NCI-H446 (cell line): ENCODE measurements around the gene HSPG2.
"Not testable (repeated sequence)": the region's sequence is repeated elsewhere in the genome, so short reads cannot be mapped to it uniquely, and the experiment has no call there.

Experiments
- DNase-seq, 2 experiments: peaks; one replicate each; lab custom pipeline; 2025; lab: John Stamatoyannopoulos, UW

The HSPG2 gene

DNA sequence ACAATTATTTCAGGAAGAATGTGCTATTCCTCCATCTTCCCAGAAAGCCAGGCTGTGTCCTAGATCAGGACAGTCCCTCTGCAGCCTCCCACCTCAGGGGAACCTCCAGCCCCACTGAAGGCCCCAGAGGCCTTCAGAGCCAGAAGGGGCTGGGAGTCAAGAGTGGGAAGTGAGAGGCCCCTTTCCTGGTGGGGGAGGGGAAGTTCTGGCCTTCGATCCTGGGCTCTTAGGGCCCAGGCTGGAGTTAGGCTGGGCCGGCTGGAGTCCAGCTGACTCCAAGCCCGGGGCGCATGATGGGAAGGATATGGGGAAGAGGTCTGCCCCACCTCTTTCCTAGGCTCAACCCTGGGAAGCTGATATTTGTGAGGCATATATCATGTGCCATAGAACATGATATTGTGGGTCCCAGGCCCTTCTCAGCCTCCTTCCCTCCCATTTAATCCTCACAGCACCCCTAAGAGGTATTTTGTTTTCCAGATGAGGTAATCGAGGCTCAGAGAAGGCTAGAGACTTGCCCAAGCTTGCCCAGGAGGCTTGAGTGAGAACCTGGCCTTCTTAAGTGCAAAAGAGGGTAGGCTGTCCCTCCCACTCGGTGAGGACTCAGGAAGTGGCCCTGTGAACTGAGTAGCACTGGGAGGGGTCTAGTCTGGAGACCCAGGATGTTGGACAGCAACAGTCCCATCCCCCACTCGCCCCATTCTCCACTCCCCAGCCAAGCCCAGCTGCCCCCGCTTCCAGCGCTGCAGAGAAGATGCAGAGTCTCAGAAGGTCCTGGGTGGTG is 18.6 kb upstream of the HSPG2 start:
- DNase-seq: no peak

DNA sequence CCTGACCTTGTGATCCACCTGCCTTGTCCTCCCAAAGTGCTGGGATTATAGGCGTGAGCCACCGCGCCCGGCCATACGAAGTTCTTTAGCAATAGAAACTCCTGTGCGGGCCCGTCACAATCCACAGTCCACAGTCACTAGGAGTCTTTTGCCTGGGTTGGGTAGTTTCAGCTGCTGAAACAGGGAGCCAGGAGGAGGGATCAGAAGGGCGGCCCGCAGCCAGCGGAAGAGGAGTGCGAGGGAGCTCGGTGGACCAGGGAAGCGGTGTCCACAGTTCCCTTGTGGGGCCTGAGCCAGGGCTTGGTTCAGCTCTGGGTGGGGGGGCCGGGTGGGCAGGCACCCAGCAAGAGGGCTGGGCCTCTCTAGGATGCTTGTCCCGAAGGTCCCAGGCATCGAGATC is 17.9 kb upstream of the HSPG2 start:
- DNase-seq: no peak

DNA sequence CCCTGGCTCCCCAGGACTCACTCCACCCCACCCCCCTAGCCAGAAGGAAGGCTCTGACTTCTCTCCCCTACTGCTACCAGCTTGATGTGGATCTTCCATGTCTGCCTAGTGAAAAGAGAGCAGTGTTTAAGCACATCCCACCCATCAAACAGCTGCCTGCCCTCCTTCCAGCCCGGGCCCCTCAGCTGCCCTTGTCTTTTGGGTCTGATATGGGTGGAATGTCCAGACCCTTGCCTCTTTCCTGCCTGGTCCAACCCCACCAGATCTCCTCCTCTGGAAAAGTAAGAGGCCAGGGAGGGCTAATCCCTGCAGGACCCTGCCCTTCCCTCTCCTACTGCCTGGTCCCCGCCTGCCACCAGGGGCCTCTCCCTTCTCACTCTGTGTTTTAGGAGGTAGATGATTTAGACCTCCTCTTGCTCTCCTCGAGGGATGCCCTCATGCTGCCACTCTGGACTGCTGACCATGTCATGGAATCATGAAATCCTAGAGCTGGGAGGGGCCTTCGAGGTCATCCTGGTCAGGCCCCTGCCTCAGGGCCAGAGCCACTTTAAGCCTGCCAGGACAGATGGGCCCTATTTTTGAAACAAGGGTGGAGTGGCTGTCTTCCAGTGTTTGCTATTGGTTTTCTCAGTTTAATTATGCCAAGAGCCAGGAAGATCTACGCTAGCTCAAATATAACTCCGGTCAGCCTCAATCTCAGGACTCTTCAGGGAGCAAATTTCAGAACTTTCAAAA is 15.8 kb upstream of the HSPG2 start:
- no peak for DNase-seq

DNA sequence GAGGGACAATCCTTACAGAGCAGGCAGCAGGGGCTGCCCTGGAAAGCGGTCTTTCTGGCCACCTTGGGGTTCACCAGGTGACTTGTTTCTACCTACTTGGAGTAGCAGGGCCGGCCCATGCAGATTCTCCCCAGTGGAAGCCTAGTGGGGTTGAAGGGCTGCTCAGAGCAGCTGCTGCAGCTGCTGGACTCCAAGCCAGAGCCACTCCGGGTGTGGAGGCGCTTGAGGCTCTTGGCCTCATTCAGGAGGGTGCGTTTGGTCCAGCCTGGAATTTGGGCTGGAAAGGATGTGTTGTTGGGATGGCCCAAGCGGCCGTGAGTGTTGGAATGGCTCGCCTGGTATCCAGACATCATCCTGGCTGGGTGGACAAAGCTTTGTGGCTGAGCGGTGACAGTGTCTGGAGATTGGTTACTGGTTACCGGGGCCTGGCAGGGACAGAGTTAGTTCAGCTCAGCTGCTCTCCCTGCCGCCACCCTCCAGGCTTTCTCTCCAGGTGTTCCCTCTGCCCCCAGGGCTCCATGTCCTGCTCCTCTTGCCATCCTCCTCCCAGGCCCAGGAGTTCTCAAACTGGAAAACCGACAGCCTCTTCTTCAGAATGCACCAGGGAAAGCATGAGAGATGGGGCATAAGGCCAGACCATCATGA is 14.2 kb upstream of the HSPG2 start:
- DNase-seq: no peak

DNA sequence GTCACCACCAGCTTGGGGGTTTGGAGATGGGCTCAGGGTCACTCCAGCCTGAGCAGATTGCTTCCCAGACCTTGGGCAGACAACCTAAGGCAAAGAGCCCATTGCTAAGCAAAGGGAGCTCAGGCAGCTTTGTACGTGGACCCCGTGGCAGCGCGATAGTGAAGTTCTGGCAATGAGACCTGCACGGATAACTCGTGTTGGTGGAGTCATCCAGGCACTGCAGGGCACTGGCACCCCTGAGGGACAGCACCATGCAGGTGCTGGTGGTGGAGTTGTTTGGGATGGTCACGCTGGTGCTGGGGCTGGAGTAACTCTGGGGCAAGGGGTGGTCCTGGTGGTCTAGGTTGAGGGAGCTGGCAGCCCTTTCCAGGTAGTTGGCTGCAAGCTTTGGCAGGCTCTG is 13.6 kb upstream of the HSPG2 start:
- no peak for DNase-seq

DNA sequence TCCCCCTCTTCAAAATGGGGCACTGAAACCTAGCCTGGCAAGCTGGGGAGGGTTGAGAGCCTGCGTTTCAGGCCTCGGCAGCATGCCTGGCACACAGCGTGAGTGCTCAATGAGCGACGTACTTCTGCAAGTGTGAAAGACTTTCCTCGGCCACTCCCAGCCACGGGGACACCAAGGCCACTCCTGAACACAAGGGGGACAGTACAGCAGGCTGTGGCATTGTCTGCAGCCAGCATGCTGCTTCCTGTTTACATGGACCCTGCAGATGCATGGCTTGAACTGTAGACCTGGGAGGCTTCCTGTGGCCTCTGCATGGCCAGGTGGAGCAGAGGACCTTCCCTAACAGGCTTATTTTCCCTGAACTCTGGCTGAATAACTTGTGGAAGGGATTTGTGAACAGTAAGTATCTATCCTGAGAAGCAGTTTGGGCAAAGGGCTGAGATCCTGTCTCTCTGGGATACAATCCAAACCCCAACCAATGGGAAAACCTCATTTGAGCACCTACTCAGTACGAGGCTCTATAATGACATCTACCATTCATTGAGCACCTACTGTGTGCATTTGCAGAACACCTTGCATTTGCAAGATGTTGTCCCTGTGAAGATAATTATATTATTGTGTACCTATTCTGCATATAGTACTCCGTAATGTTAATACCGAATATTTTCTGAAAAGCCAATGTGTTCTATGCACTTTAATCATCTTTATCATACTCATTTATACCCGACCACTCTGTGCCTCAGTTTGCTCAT is 9.9 kb upstream of the HSPG2 start:
- no peak for DNase-seq

DNA sequence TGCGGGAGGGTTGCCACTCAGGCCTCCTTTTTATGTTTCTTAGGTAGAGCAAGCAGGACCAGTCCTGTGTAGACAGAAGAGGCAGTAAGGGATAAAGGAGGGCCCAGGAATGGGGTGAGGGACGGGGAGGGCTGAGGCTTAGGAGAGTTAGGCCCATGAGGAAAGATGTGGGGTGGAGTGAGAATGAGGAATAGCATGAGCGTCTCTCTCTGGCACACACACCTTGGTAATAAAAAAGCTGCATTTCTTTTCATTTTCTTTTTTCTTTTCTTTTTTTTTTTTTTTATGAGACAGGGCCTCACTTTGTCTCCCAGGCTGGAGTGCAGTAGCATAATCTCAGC is 7.6 kb upstream of the HSPG2 start:
- no peak for DNase-seq

DNA sequence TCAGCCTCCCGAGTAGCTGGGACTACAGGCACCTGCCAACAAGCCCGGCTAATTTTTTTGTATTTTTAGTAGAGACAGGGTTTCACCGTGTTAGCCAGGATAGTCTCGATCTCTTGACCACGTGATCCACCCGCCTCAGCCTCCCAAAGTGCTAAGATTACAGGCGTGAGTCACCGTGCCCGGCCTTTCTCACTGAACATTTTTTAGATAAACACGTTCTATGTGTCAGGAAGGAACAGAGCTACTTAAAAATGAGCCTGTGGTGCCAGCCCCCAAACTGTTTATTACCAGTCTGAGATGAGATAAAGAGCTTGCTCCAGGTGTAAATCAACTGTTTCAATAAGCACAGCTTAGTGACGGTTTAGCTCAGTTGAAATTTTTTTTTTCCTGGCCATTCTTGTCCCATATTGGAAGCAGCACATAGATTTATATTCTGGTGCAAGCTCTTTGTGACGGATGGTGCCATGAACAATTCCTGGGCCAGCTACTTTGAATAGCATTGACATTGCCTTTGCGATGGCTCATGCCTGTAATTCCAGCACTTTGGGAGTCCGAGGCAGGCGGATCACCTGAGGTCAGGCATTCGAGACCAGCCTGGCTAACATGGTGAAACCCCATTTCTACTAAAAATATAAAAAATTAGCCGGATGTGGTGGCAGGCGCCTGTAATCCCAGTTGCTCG is 6.0 kb upstream of the HSPG2 start:
- DNase-seq: not testable (repeated sequence)

DNA sequence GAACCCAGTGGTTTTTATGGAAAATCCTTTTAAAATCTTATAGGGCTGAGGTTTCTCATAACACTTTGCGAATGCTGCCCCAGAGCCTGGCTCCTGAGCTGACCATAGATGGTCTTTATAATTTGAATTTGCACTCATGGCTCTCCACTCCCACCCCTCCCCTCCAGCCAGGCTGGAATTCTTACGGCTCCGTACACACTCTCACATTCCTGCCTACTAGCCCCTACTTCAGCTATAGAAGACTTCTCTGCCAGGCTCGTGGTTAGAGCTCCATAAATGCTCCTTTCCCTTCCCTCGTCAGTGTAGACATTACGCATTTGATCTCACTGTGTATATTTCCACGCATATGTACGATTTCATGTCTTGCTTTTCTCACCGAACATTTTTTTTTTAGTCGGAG is 5.4 kb upstream of the HSPG2 start:
- DNase-seq: no peak

DNA sequence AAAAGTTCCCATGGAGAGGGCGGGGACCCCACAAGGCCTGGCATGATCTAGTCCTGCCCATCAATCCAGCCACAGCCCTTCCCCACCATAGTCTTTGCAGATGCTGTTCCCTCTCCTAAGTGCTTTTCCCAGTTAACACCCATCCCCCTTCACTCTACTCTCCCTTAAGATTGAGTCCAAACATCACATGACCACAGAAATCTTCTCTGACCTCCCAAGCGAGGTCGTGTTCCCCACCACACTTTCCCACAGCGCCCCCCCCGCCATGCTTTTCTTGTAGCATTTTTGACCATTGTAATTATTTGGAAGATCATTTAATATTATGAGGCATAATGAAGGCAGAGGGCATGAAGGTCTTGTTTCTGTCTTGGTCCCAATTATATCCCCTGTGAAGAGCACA is 4.3 kb upstream of the HSPG2 start:
- DNase-seq: no peak

DNA sequence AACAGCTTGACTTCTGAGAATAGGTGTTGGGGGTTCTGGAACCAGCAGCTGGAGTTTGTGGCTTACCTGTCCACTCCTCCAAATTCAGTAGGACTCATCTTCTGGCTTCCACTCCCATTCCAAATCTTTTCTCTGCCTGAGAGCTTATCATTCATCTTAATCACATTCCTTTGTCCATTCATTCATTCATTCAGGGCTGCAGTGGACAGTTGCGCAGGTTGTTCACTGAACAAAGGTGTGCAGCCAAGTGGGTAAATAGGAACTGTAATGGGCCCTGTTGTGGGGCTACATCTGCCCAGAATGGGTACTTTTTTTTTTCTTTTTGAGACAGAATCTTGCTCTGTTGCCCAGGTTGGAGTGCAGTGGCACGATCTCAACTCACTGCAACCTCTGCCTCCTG is 3.4 kb upstream of the HSPG2 start:
- no peak for DNase-seq

DNA sequence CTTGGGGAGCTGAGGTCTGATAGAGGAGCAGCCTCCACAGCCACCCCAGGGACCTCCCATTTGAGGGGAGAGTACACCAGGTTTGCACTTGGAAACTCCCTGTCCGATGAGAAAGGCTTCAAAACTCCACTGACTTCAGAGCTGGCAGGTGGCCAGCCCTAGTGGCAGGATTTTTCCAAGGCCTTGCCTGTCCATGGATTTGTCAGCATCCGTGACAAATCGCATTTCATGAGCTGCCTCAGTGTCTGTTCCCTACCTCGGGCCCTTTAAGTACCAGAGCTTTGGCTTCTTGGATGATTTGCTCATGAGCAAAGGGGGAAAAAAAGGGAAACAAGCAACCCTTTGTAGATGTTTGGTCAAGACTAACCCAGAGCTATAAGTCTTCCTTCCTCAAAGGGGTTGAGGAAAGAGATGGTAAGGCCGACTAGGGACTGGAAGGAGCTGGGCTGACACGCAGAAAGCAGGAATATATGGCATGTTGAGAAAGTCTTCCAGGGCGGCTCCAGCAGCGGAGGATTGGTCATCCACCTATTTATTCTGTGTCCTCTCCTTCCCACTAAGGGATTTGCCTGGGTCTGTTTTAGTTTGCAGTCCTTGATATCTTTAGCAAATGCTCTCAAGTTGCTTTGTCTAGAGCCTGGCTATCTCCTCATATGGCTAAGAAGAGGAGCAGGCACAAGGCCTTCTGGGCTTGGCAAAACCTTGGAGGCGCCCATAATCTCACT is 2.7 kb upstream of the HSPG2 start:
- peak; percentile 62 to 72 for DNase-seq

DNA sequence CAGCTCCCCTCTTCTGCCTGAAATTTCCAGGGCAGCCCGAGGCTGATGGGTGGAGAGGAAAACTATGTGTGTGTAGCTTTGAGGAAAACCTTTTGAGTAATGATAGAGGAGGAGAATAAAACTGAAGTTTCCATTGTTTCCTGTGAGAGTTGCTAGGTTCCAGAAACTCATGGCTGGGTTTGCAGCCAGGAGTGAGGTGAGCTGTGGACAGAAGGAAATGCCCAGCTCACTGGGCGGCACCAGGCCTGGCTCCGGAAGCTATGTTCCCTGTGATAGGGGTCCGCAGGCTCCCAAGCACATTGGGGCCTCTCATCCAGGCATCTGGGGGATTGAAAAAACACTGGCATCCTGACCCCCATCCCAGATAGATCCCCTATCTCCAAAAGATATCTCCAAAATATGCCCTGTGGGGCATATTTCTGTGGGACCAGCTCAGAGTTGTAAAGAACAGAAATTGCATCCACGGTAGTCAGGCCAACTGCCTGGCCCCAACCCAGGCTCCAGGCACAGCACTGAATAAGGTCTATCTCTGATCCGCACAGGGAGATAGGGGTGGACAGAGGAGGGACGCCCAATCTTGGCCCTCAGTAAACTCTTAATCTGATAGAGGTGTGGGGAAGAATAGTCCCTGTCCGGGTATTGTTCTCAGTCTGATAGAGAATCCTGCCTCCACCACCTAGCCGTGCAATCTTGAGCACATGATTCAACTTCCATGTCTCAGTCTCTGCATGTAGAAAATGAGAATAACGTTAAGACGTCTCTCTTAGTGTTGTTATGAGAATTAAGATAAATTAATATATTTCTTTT is 1.8 kb upstream of the HSPG2 start:
- DNase-seq: no peak

DNA sequence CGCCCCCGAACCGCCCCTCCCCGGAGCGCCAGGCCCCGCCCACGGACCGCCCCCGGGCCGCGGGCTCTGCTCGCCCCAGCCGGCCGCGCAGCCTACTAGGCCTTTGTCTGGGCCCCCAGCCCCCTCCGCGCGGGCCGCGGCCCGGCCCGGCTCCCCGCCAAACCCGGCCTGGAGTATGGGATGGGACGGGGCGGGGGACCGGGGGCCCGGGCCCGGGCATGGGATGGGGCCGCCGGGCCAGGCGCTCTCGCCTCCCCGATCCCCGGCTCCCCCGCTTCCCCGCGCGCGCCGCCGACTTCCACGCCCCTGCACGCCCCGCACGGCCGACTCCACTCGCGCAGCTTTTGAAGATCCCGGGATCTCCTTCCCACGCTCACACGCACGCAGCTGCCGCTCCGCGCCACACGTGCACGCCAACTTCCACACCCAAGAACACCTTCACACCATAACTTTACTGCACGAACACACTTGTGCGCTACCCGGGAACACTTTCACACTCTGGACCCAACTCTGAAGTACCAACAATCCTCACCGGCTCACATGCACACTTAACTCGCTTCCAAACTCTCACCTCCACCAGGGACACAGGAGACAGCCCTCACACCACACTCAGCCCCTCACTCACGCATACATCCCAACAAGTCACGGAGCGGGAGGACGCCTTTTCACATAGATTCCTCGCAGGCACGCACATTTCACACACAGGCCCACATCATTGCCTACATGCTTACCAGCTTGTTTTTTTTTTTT is 437 bp upstream of the HSPG2 start:
- DNase-seq: peak; percentile 56 to 88

DNA sequence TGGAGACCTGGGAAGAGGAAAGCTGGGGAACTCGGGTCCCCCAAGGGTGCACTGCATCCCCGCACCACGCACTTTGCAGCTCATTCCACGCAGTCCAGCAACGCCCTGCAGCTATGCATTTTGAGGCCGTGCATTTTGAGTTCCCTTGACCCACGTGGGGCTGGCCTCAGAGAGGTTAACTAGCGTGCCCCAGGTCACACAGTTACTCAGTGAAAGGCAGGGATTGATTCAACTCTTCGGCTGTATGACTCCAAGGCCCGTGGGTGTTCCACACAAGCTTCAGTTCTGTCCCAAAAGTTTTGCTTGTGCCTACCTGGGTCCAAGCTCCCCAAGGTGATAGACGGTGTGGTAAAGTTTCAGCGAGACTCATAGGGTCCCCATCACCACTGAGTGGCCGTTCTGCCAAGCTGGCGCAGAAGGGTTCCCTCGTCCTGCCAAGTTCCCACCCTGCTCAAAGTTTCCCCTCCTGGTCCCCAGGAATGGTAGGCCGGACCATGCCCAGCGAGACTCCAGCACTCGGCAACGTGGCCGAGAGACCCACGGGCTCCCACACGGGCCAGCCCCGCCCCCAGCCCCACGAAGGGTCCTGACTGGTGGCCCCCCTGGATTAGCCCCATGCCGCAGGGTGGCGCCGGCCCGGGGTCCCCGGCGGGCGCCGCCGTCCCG is 611 bp downstream of the HSPG2 start:
- no peak for DNase-seq

DNA sequence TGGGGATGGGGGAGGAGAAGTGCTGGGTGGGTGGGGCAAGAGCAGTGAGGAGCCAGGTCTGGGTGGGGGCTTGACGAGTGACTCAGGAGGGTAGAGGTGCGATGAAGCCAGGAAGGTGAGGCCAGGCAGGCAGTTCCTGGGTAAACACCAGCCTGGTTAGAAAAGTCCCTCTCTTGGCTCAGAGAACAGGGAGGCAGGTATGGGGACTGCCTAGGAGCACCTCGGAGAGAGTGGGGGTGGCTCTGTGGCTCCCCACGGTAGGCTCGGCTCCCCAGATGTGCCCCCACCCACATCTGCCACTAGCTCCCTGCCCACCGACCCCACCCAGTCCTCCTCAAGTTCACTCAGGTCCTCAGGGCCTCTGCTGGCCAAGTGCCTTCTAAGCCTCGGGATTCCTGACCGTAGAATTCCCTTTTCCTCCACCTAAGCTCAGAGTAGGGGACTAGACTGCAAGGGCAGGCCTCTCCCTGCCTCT is 1.2 kb downstream of the HSPG2 start:
- DNase-seq: no peak

DNA sequence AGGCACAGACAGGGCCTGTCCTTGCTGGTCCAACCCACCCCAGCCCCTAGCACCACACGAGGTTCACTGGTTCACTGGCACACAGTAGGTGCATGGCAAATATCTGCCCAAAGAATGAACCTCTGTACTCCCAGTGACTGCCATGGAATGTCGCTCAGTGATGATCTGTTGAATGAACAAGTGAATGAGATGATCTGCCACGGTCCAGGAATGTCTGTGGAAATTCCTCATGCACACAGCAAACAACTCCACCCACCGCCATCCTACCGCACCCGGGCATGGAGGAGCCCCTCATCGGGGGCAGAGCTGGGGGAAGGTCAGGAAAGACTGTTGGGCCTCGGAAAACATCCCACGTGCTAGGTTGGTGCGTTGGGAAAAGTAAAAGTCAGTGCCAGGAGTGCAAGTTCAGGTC is 1.7 kb downstream of the HSPG2 start:
- no peak for DNase-seq

DNA sequence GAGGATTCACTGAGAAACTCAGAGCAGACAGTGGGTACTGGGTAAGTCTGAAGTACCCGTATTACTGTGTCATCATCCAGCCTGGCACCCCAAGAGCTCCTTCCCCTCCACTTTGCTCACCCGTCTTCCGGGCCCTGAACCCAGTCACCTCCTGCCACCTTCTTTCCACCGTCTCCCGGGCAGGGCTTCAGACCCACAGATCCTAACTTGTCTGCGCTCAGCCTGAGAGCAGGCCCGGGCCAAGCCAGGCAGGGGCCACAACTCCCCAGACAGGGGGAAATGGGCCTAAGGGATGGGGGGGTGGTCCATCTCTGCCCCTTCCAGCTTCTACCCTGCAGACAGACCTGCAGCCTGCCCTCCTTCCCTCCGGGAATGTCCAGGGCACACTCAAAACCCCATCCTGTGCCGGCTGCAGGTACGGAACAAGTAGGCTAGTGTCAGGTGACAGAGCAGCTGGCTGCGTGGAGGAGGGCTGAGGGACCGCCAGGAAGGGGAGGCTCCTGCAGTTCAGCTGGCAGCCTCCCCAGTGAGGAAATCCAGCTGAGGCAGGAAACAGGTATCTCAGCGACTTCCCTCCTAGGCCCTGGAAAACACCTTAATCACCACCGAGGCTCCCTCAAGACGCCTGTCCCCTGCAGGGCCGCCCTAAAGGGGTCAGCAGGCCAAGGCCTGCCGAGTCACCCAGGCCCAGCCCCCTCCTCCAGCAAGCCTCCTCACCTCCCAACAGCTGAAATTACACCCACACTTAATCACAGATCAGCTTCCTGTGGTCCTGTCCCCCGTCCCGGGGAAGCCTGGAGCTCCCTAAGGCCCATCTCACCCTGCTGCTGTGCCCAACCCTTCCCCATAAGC is 3.5 kb downstream of the HSPG2 start:
- DNase-seq: no peak
